Measurements from ENCODE around the gene PEX1.
"Not testable (repeated sequence)": the region's sequence is repeated elsewhere in the genome, so short reads cannot be mapped to it uniquely, and the experiment has no call there.

The PEX1 gene

GRCh38 chr7:92485974-92486373 is 42.3 kb downstream of the PEX1 start:
- TF ChIP-seq POLR2A (IDR thresholded peaks at IDR 0.05; ENCODE audit: extremely low read depth, insufficient read length) = no peak
- no peak for TF ChIP-seq MYC (IDR thresholded peaks at IDR 0.05; ENCODE audit: low read depth, low read length)
- no peak for TF ChIP-seq MAX (IDR thresholded peaks at IDR 0.05; ENCODE audit: low read depth, low read length)
- no peak for TF ChIP-seq CTCF (IDR thresholded peaks at IDR 0.05; ENCODE audit: low read depth, low read length)
- H3K4me3 ChIP-seq (ENCODE audit: low read depth, low read length) = no peak overlapping the region
- DNase-seq (ENCODE audit: low read depth) = no peak

- TF ChIP-seq CTCF (IDR thresholded peaks at IDR 0.05; ENCODE audit: low read depth, low read length) (no peak), MAX (IDR thresholded peaks at IDR 0.05; ENCODE audit: low read depth, low read length) (no peak), MYC (IDR thresholded peaks at IDR 0.05; ENCODE audit: low read depth, low read length) (no peak), POLR2A (IDR thresholded peaks at IDR 0.05; ENCODE audit: extremely low read depth, insufficient read length) (no peak)
- DNase-seq (ENCODE audit: low read depth) = no peak
These were observed 42.9 kb downstream of the PEX1 start for GRCh38 chr7:92485267-92485892.

GRCh38 chr7:92484226-92484625 is 44.1 kb downstream of the PEX1 start:
- DNase-seq (ENCODE audit: low read depth); H3K4me3 ChIP-seq (ENCODE audit: low read depth, low read length): not testable (repeated sequence)

More at GRCh38 chr7:92485267-92485892, 42.9 kb downstream of the PEX1 start:
- no peak overlapping the region for H3K4me3 ChIP-seq (ENCODE audit: low read depth, low read length)

- not testable (repeated sequence) for H3K4me3 ChIP-seq (ENCODE audit: low read depth, low read length); DNase-seq (ENCODE audit: low read depth)
These were observed 44.7 kb downstream of the PEX1 start for GRCh38 chr7:92483624-92484023.

- not testable (repeated sequence) for DNase-seq (ENCODE audit: low read depth); H3K4me3 ChIP-seq (ENCODE audit: low read depth, low read length)
These were observed 49.2 kb downstream of the PEX1 start for GRCh38 chr7:92479146-92479545.

- no peak overlapping the region for H3K4me3 ChIP-seq (ENCODE audit: low read depth, low read length)
- TF ChIP-seq POLR2A (IDR thresholded peaks at IDR 0.05; ENCODE audit: extremely low read depth, insufficient read length) = no peak
- no peak for TF ChIP-seq MYC (IDR thresholded peaks at IDR 0.05; ENCODE audit: low read depth, low read length)
- TF ChIP-seq MAX (IDR thresholded peaks at IDR 0.05; ENCODE audit: low read depth, low read length) = no peak
- no peak for TF ChIP-seq CTCF (IDR thresholded peaks at IDR 0.05; ENCODE audit: low read depth, low read length)
- DNase-seq (ENCODE audit: low read depth) = no peak
These were observed 49.6 kb downstream of the PEX1 start for GRCh38 chr7:92478711-92479110.

GRCh38 chr7:92478095-92478494 is 50.2 kb downstream of the PEX1 start:
- no peak for DNase-seq (ENCODE audit: low read depth)
- TF ChIP-seq MAX (IDR thresholded peaks at IDR 0.05; ENCODE audit: low read depth, low read length) (no peak), MYC (IDR thresholded peaks at IDR 0.05; ENCODE audit: low read depth, low read length) (no peak), CTCF (IDR thresholded peaks at IDR 0.05; ENCODE audit: low read depth, low read length) (no peak), POLR2A (IDR thresholded peaks at IDR 0.05; ENCODE audit: extremely low read depth, insufficient read length) (no peak)

GRCh38 chr7:92477681-92478080 is 50.6 kb downstream of the PEX1 start, which contains the start of gene ERVW-1:
ERVW-1 (minus strand) TSS chr7:92477946; CDS start chr7:92470381, 7,565 bp downstream.
- H3K4me3 ChIP-seq (ENCODE audit: low read depth, low read length); DNase-seq (ENCODE audit: low read depth): not testable (repeated sequence)

More at GRCh38 chr7:92478095-92478494, 50.2 kb downstream of the PEX1 start:
- H3K4me3 ChIP-seq (ENCODE audit: low read depth, low read length) = no peak overlapping the region

- DNase-seq (ENCODE audit: low read depth); H3K4me3 ChIP-seq (ENCODE audit: low read depth, low read length): not testable (repeated sequence)
These were observed 52.3 kb downstream of the PEX1 start for GRCh38 chr7:92475851-92476590.

- not testable (repeated sequence) for DNase-seq (ENCODE audit: low read depth); H3K4me3 ChIP-seq (ENCODE audit: low read depth, low read length)
These were observed 53.0 kb downstream of the PEX1 start for GRCh38 chr7:92475261-92475770.

GRCh38 chr7:92473989-92474388 is 54.3 kb downstream of the PEX1 start:
- DNase-seq (ENCODE audit: low read depth); H3K4me3 ChIP-seq (ENCODE audit: low read depth, low read length): not testable (repeated sequence)
